Bronchial epithelial cell (primary cell): ENCODE data around the gene FAM168A. TPM values are rescaled to one million over a fixed set of nuclear protein-coding genes. Genes with fewer than 3 reads are reported as not detected.

Experiments
- DNase-seq: peaks from one replicate; pipeline ENCODE4 v3.0.0-alpha.2; 2010; ENCODE audit warnings: low read depth
- FAIRE-seq: peaks from 2 replicates; lab custom pipeline; 2011; peaks lifted over from hg19 to GRCh38; lab: Jason Lieb, UNC
- H3K27me3 ChIP-seq: 2 replicates; pipeline ENCODE4 v1.5.1; 2011; ENCODE audit warnings: low read length; ENCODE audit not compliant: control insufficient read depth, insufficient read depth
- H3K36me3 ChIP-seq: 2 replicates; pipeline ENCODE4 v1.5.1; 2011; ENCODE audit warnings: low read length; ENCODE audit not compliant: control insufficient read depth, insufficient read depth
- H3K4me3 ChIP-seq: 2 replicates; pipeline ENCODE4 v1.5.1; 2011; ENCODE audit warnings: mild to moderate bottlenecking, low read depth, low read length, control low read depth
- total RNA-seq: library from RNA; depleted of rRNA; stranded (reverse); fragments of >200 nt; gene quantifications from 2 replicates; pipeline ENCODE4 v1.2.1, GENCODE V29; 2014
- TF ChIP-seq, protein P1 (sequence below): IDR thresholded peaks from 2 replicates; pipeline ENCODE4 v1.5.1; 2011; ENCODE audit warnings: mild to moderate bottlenecking, moderate library complexity, low read length, control low read depth, inconsistent platforms; ENCODE audit not compliant: insufficient read depth, severe bottlenecking

The FAM168A gene
- total RNA-seq, 1 donor from 2014 or later, result 4.7 TPM

- TF ChIP-seq, protein P1, sequence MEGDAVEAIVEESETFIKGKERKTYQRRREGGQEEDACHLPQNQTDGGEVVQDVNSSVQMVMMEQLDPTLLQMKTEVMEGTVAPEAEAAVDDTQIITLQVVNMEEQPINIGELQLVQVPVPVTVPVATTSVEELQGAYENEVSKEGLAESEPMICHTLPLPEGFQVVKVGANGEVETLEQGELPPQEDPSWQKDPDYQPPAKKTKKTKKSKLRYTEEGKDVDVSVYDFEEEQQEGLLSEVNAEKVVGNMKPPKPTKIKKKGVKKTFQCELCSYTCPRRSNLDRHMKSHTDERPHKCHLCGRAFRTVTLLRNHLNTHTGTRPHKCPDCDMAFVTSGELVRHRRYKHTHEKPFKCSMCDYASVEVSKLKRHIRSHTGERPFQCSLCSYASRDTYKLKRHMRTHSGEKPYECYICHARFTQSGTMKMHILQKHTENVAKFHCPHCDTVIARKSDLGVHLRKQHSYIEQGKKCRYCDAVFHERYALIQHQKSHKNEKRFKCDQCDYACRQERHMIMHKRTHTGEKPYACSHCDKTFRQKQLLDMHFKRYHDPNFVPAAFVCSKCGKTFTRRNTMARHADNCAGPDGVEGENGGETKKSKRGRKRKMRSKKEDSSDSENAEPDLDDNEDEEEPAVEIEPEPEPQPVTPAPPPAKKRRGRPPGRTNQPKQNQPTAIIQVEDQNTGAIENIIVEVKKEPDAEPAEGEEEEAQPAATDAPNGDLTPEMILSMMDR, result no peak
- no peaks in the 10 kb centered on the region for H3K36me3 ChIP-seq
- no peak for FAIRE-seq
- no peak overlapping the region for H3K4me3 ChIP-seq
- DNase-seq, result peak; percentile 58
- H3K27me3 ChIP-seq, result no peaks in the 10 kb centered on the region
Measured at GRCh38 chr11:73566977-73567755, 30.7 kb downstream of the FAM168A start.

DNA sequence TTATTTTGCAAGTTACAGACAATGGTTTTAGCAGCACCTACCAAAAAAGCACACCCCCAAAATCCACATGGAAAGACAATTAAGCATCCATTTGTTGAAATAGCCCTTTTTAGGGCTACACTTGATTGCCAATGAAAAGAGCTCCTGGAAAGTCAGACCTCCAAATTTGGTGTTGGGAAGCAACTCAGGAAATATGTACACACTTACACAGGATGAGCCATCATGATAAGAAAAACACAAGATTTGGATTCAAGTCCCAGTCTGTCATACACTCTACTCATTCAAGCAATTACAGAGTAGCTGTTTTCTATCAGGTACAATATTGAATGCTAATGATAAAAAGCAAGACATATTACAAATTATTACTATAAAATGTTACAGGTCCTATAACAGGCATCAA is 31.5 kb downstream of the FAM168A start:
- H3K36me3 ChIP-seq, result no peaks in the 10 kb centered on the region
- peak; percentile 57 for DNase-seq
- FAIRE-seq, result no peak
- no peak overlapping the region for H3K4me3 ChIP-seq
- H3K27me3 ChIP-seq, result no peaks in the 10 kb centered on the region
- TF ChIP-seq, protein P1, result no peak

GRCh38 chr11:73565804-73566203 is 32.1 kb downstream of the FAM168A start:
- Histone ChIP-seq H3K36me3 (no peaks in the 10 kb centered on the region), H3K4me3 (no peak overlapping the region), H3K27me3 (no peaks in the 10 kb centered on the region)
- TF ChIP-seq, protein P1, result no peak
- DNase-seq, result no peak
- FAIRE-seq, result no peak

GRCh38 chr11:73564903-73565302 is 33.0 kb downstream of the FAM168A start:
- no peak overlapping the region for H3K4me3 ChIP-seq
- TF ChIP-seq, protein P1, result no peak
- no peak for DNase-seq
- no peaks in the 10 kb centered on the region for H3K36me3 ChIP-seq
- no peaks in the 10 kb centered on the region for H3K27me3 ChIP-seq
- no peak for FAIRE-seq

DNA sequence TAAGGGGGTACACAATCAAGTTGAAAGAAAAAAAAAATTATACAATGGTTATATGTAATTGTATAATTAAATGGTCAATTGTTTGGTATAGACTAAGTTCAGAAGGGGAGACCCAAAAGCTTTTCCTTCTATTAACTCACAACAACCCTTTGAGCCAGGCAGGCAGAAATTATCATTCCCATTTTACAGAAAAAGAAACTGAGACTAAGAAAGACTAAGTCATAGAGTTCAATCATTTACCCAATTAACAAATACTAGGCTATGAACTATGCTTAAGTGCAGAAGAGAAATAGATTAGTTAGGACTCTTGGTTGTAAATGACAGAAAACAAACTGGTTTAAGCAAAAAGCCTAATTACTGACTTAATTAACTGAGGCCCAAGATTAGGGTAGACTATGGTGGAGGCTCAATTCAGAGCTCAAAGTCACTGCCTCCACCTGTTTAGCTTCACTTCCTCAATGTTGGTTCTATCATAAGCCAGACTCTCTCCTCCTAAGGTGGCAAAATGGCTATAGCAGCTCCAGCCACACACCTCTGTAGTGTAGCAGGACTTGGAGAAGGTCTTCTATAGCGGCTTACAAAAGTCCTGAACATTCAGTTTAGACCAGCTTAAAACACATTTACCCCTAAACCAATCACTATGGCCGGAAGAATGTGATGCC is 34.2 kb downstream of the FAM168A start:
- no peaks in the 10 kb centered on the region for H3K27me3 ChIP-seq
- TF ChIP-seq, protein P1, result no peak
- FAIRE-seq (no peak), DNase-seq (no peak)
- H3K4me3 ChIP-seq, result no peak overlapping the region
- no peaks in the 10 kb centered on the region for H3K36me3 ChIP-seq
